Measurements from ENCODE around the gene F2RL3.

DNA sequence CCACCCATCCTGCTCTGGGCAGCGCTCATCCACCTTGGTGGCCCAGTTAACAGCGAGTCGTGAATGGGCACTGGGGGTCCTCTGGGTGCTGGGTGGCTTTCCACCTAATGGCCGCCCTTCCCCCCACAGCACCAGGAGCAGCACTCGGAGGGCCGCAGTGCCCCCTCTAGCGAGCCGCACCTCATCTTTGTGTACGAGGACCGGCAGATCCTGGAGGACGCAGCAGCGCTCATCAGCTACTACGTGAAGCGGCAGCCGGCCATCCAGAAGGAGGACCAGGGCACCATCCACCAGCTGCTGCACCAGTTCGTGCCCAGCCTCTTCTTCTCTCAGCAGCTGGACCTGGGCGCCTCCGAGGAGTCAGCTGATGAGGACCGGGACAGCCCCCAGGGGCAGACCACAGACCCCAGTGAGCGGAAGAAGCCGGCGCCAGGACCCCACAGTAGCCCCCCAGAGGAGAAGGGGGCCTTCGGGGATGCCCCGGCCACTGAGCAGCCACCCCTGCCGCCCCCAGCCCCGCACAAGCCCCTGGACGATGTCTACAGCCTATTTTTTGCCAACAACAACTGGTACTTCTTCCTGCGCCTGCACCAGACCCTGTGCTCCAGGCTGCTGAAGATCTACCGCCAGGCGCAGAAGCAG, 19.3 kb upstream of the F2RL3 start:
- no peak for TF ChIP-seq CTCF (IDR thresholded peaks at IDR 0.05; ENCODE audit: low read length)
- no peak for TF ChIP-seq EZH2 (IDR thresholded peaks at IDR 0.05; ENCODE audit: borderline replicate concordance, low read length)

Data from OCI-LY1 (cell line).